Left renal cortex interstitium (tissue), 4 donors: ENCODE data around the gene HDAC4. TPM values are rescaled to one million over a fixed set of nuclear protein-coding genes. Genes with fewer than 3 reads are reported as not detected.

Source experiments
- DNase-seq, 4 donors: peaks; one replicate each; pipeline ENCODE4 v3.0.0-alpha.2; 2013; ENCODE audit warnings: low read depth in 4 of 4, low spot score in 2 of 4, missing footprints in 1 of 4
- polyA plus RNA-seq, 4 donors: library from polyadenylated mRNA; unstranded; fragments of 120-200 nt; gene quantifications; one replicate each; pipeline ENCODE4 v1.2.1, GENCODE V29; 2013; ENCODE audit not compliant: insufficient read length in 4 of 4

HDAC4 gene
- polyA plus RNA-seq, 4 donors: 10.5 to 21.1 (median 14.3) TPM

GRCh38 chr2:239013678-239013976, 387.2 kb downstream of the HDAC4 start:
- DNase-seq: no peak

DNA sequence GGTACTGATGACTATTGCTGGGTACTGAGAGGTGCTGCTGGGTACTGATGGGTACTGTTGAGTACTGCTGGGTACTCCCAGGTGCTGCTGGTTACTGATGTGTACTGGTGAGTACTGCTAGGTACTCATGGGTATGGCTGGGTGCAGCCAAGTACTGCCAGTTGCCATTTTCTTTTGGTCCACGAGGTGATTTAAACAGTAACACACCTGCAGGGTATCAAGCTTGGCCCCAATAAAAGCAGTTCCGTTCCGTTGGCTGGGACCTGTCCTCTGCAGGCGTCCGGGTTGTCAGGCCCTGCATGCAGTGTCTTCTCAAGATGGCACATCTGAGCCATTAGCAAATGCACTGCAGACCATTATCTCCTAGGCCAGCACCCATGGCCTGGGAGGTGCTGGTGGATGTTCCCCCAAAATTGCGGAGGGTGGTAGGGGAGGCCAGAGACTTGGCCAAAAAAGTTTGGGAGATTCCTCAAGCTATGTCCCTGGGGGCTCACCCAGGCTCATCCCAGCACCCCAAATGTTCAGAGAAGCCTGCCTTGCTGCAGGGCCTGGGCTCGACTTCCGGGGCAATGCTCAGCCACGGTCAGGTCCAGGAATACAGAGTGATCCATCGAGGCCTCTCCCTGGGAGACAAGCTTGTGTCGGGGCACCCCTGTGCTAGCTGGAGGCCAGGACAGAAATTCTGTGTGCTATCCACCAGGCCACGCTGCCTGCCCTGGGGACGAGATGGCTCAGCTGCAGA, 387.7 kb downstream of the HDAC4 start:
- DNase-seq: no peak

- no peak for DNase-seq
These were observed 388.6 kb downstream of the HDAC4 start for GRCh38 chr2:239012228-239012627.

DNA sequence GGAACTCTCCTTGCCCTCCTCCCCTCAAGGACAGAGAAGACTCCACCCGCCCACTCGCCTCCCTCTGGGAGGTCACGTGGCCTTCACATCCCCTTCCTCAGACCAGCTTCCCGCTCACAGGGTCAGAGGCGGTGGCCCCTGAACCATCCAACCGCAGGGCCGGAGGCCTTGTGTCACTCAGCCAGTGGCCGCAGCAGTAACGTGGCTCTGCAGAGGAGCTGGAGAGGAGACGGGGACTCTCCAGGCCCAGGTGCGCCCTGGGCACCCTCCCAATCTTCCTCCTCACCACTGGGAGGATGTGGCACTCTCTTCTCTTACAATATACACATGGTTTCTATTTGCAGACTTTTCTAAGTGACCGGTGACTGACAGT, 391.2 kb downstream of the HDAC4 start:
- DNase-seq: no peak

GRCh38 chr2:239008677-239009588, 391.9 kb downstream of the HDAC4 start:
- DNase-seq: no peak

GRCh38 chr2:239008004-239008403, 392.8 kb downstream of the HDAC4 start:
- no peak for DNase-seq

GRCh38 chr2:239006622-239007285, 394.1 kb downstream of the HDAC4 start:
- DNase-seq: no peak

DNA sequence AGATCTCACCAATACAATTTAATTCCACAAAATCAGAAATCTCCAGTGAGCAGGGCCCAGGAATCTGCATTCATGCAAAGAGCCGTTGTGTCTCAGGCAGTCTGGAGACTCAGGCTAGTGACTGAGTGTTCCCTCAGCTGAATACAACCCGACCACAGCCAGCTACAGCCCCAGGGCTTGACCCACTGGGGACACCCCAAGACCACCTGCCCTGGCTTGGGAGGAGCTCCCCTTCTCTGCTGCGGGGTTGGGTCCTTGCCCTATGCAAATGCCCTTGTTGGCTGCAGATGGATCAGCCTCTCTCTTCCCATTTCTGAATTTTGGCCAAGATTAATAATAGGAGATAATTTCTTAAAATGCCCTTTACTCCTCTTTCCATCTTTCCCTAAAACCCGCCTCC, 395.2 kb downstream of the HDAC4 start:
- DNase-seq: no peak

GRCh38 chr2:239004274-239005015, 396.4 kb downstream of the HDAC4 start:
- no peak for DNase-seq

GRCh38 chr2:239003624-239004273, 397.1 kb downstream of the HDAC4 start:
- no peak for DNase-seq

DNA sequence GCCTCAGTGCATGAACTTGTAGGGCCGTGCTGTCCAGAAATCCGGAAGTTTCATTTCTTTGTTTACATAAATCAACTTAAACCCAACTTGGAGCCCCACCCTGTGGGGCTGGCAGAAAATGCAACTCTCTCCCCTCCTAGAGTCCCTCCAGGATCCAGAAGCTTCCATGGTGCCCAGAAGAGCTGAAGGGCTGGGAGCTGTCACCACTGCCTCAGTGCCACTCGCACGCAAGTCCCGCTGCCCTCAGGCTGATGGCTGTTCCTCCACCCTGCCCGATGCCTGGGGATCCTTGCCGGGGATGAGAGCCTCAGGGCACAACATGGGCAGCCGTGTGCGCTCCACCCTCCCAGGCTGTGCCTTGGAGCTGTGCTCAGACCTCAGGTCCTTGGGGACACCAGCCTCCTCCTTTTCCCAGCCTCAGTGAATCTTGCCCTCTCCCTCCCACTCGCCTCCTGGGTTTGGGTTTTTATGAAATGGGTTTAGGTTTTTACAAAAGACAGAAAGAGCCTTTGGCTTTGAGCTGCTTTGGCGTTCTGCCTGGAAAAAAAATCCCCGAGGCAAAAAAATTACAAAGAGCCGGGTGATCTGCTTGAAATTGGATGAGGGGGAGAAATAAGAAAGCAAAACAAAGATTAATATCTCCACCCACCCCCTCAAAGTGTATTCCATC, 397.7 kb downstream of the HDAC4 start:
- peak in 1 of 4 donors; percentile 36 for DNase-seq

GRCh38 chr2:239002591-239002953, 398.2 kb downstream of the HDAC4 start:
- DNase-seq: no peak

GRCh38 chr2:239001794-239002193, 399.0 kb downstream of the HDAC4 start:
- no peak for DNase-seq

- DNase-seq: no peak
These were observed 400.2 kb downstream of the HDAC4 start for GRCh38 chr2:239000500-239001073.

- no peak for DNase-seq
These were observed 400.7 kb downstream of the HDAC4 start for GRCh38 chr2:239000089-239000488.

DNA sequence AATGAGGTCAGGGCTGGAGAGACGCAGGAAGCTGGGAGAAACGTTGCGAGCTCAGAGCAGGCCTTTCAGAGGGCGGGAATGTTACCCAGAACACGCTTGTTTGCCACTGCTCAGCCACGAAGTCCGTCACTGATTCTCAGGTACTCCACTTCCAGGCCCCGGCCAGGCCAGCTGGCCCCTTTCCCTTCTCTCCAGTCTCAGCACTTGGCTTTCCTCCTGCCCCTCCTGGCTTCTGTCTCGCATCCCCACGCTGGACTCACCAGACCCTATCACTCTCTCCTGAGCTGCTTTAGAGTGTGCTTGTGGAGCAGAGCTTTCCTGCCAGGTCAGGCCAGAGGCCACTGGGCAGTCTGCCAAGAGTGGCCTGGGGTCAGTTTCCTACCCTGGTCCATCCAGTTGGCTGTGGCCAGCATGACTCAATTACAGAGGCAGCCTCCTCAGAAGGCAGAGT, 401.5 kb downstream of the HDAC4 start:
- no peak for DNase-seq

GRCh38 chr2:238998801-238999200, 402.0 kb downstream of the HDAC4 start:
- DNase-seq: no peak
